Breast epithelium (tissue), 4 donors: ENCODE measurements around the gene CIART. TPM values are rescaled to one million over a fixed set of nuclear protein-coding genes. Genes with fewer than 3 reads are reported as not detected.
A peak's percentile ranks its signal among the peaks of the same experiment; 100 is the strongest.

ENCODE experiments used
- DNase-seq, 2 donors: peaks; one replicate each; pipeline ENCODE4 v3.0.0-alpha.2; 2019; ENCODE audit warnings: low spot score in 2 of 2
- H3K27ac ChIP-seq, 2 donors: fragments of 200-600 bp; sonication (generic) in 1 of 2; one replicate each; pipeline ENCODE4 v1.5.1; 2016 to 2019; ENCODE audit warnings: mild to moderate bottlenecking in 1 of 2
- H3K27me3 ChIP-seq, 2 donors: fragments of 200-600 bp; sonication (generic) in 1 of 2; one replicate each; pipeline versions ENCODE4 v1.5.1 to v1.6.0; 2017 to 2019; ENCODE audit warnings: control low read depth in 1 of 2, mild to moderate bottlenecking in 1 of 2
- H3K36me3 ChIP-seq: fragments of 200-600 bp; one replicate; pipeline ENCODE4 v1.5.1; 2019
- H3K4me1 ChIP-seq, 2 donors: fragments of 200-600 bp; sonication (generic); one replicate each; pipeline ENCODE4 v1.5.1; 2016 to 2019; ENCODE audit warnings: control low read depth in 1 of 2
- H3K4me3 ChIP-seq, 3 donors: fragments of 200-600 bp; sonication (generic); 1 replicate in 2 of 3; 2 replicates in 1 of 3; pipeline ENCODE4 v1.5.1; 2016 to 2019; ENCODE audit warnings: mild to moderate bottlenecking in 3 of 3, moderate library complexity in 2 of 3
- H3K9me3 ChIP-seq, 2 donors: fragments of 200-600 bp; sonication (generic) in 1 of 2; one replicate each; pipeline ENCODE4 v1.5.1; 2016 to 2019; ENCODE audit warnings: control low read depth in 1 of 2
- CTCF ChIP-seq, 3 donors: fragments of 450-650 bp; IDR thresholded peaks; one replicate each; pipeline ENCODE4 v1.5.1; 2016 to 2017; ENCODE audit warnings: antibody characterized with exemption in 3 of 3, mild to moderate bottlenecking in 3 of 3, moderate library complexity in 3 of 3
- POLR2A ChIP-seq: fragments of 450-650 bp; IDR thresholded peaks from one replicate; pipeline ENCODE4 v1.6.1; 2016; ENCODE audit warnings: antibody characterized with exemption, mild to moderate bottlenecking, moderate library complexity
- POLR2AphosphoS5 ChIP-seq, 3 donors: sonication (generic); formaldehyde crosslinking; IDR thresholded peaks; one replicate each; pipeline ENCODE4 v1.6.1; 2017; ENCODE audit warnings: antibody characterized with exemption in 3 of 3
- intact Hi-C: fragments of 100-400 bp; cut with DNase I; formaldehyde crosslinking; loops from one replicate; pipeline ENCODE4 v1.15.1; 2023; ENCODE audit warnings: low total_unique reads
- total RNA-seq, 3 donors: library from RNA; depleted of rRNA; stranded (reverse); fragments of >200 nt; gene quantifications; one replicate each; pipeline ENCODE4 v1.1.0, GENCODE V29; 2016

The CIART gene
- total RNA-seq, 3 donors from 2014 or later = 2.6 to 7.4 (median 4.3) TPM

GRCh38 chr1:150257624-150258585 is 24.4 kb upstream of the CIART start, which contains the start of gene CA14:
TSS of gene CA14 (plus strand) at chr1:150257774. CDS start at chr1:150258129, 355 bp downstream.
- intact Hi-C loops = no loop called here
- Histone ChIP-seq H3K9me3 (no peaks in the 10 kb centered on the region), H3K36me3 (no peaks in the 10 kb centered on the region), H3K4me1 (peaks cover 0 to 2% of the 10 kb centered on the region in 2 donors), H3K4me3 (no peak within 1 kb of the TSS), H3K27me3 (no peaks in the 10 kb centered on the region), H3K27ac (peak within 1 kb of the TSS in 1 of 2 donors; percentile 78)
- TF ChIP-seq CTCF (IDR thresholded peaks at IDR 0.05) = no peak
- TF ChIP-seq POLR2AphosphoS5 (IDR thresholded peaks at IDR 0.05) = no peak
- TF ChIP-seq POLR2A = no peak
- DNase-seq = no peak

GRCh38 chr1:150259217-150259616 is 23.1 kb upstream of the CIART start:
- Histone ChIP-seq H3K27ac (no peak overlapping the region), H3K36me3 (no peaks in the 10 kb centered on the region), H3K27me3 (no peaks in the 10 kb centered on the region), H3K4me3 (no peak overlapping the region), H3K9me3 (no peaks in the 10 kb centered on the region), H3K4me1 (peaks cover 0 to 2% of the 10 kb centered on the region in 2 donors)
- TF ChIP-seq POLR2A (no peak), CTCF (IDR thresholded peaks at IDR 0.05) (no peak), POLR2AphosphoS5 (IDR thresholded peaks at IDR 0.05) (no peak)
- intact Hi-C loops = no loop called here
- DNase-seq = no peak

GRCh38 chr1:150259758-150260669 is 22.3 kb upstream of the CIART start:
- peak in 1 of 2 donors; percentile 54 for DNase-seq
- Histone ChIP-seq H3K4me3 (peak overlapping the region in 2 of 3 donors; percentile 24 to 40), H3K27me3 (no peaks in the 10 kb centered on the region), H3K36me3 (peaks cover 4% of the 10 kb centered on the region), H3K4me1 (peaks cover 0 to 2% of the 10 kb centered on the region in 2 donors), H3K9me3 (no peaks in the 10 kb centered on the region), H3K27ac (peak overlapping the region; percentile 54 to 66)
- TF ChIP-seq POLR2A = no peak
- TF ChIP-seq CTCF (IDR thresholded peaks at IDR 0.05) = no peak
- TF ChIP-seq POLR2AphosphoS5 (IDR thresholded peaks at IDR 0.05) = peak in 1 of 3 donors; percentile 19
- intact Hi-C loops = no loop called here

GRCh38 chr1:150261367-150261766 is 21.0 kb upstream of the CIART start:
- Histone ChIP-seq H3K4me1 (peaks cover 0 to under 1% of the 10 kb centered on the region in 2 donors), H3K27ac (no peak overlapping the region), H3K36me3 (peaks cover 11% of the 10 kb centered on the region), H3K4me3 (no peak overlapping the region), H3K27me3 (no peaks in the 10 kb centered on the region), H3K9me3 (no peaks in the 10 kb centered on the region)
- DNase-seq = no peak
- TF ChIP-seq POLR2A (no peak), CTCF (IDR thresholded peaks at IDR 0.05) (no peak), POLR2AphosphoS5 (IDR thresholded peaks at IDR 0.05) (no peak)
- intact Hi-C loops = no loop called here
